ENCODE measurements around the gene TPGS2.

DNA sequence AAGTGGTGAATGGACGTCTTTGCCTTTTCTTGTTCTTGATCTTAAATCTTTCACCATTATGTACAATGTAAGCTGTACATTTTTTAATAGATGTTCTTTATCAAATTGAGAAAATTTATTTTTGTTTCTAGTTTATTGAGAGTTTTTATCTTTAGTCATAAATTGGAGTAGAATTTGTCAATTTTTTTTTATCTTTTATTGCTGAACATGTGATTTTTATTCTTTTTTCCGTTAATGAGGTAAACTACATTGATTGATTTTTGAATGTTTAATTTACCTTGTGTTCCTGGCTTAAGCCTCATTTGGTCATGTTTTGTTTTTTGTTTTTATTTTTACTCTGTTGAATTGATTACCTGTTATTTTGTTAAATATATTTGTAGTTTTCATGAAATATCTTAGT is 19.8 kb upstream of the TPGS2 start:
- TF ChIP-seq, protein P1, sequence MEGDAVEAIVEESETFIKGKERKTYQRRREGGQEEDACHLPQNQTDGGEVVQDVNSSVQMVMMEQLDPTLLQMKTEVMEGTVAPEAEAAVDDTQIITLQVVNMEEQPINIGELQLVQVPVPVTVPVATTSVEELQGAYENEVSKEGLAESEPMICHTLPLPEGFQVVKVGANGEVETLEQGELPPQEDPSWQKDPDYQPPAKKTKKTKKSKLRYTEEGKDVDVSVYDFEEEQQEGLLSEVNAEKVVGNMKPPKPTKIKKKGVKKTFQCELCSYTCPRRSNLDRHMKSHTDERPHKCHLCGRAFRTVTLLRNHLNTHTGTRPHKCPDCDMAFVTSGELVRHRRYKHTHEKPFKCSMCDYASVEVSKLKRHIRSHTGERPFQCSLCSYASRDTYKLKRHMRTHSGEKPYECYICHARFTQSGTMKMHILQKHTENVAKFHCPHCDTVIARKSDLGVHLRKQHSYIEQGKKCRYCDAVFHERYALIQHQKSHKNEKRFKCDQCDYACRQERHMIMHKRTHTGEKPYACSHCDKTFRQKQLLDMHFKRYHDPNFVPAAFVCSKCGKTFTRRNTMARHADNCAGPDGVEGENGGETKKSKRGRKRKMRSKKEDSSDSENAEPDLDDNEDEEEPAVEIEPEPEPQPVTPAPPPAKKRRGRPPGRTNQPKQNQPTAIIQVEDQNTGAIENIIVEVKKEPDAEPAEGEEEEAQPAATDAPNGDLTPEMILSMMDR (IDR thresholded peaks at IDR 0.05), result no peak
- TF ChIP-seq POLR2A (IDR thresholded peaks at IDR 0.05) (no peak), POLR2AphosphoS5 (IDR thresholded peaks at IDR 0.05) (no peak)
